ENCODE data around the gene QRICH2.
A peak's percentile ranks its signal among the peaks of the same experiment; 100 is the strongest.
"Not testable (repeated sequence)": the region's sequence is repeated elsewhere in the genome, so short reads cannot be mapped to it uniquely, and the experiment has no call there.

Gene QRICH2

GRCh38 chr17:76265624-76266243 is 42.3 kb downstream of the QRICH2 start:
- Histone ChIP-seq H3K27me3 (ENCODE audit: insufficient read depth, low read length) (no peaks in the 10 kb centered on the region), H3K79me2 (ENCODE audit: control insufficient read depth, insufficient read depth, low read length, unreplicated experiment) (peaks cover 43% of the 10 kb centered on the region), H3K4me1 (ENCODE audit: control insufficient read depth, insufficient read depth, low read length, unreplicated experiment) (peaks cover 30% of the 10 kb centered on the region), H3K4me3 (ENCODE audit: low read depth, low read length) (peak overlapping the region; percentile 84), H3K36me3 (ENCODE audit: insufficient read depth, low read length) (no peaks in the 10 kb centered on the region), H2AFZ (ENCODE audit: low read length, unreplicated experiment) (peak overlapping the region; percentile 1), H3K27ac (ENCODE audit: low read depth, low read length) (peak overlapping the region; percentile 79)

- Histone ChIP-seq H3K27ac (ENCODE audit: low read depth, low read length) (peak within 1 kb of the TSS; percentile 80), H3K4me3 (ENCODE audit: low read depth, low read length) (peak within 1 kb of the TSS; percentile 84), H3K27me3 (ENCODE audit: insufficient read depth, low read length) (no peaks in the 10 kb centered on the region), H3K79me2 (ENCODE audit: control insufficient read depth, insufficient read depth, low read length, unreplicated experiment) (peaks cover 43% of the 10 kb centered on the region), H3K36me3 (ENCODE audit: insufficient read depth, low read length) (no peaks in the 10 kb centered on the region), H2AFZ (ENCODE audit: low read length, unreplicated experiment) (peak within 1 kb of the TSS; percentile 77), H3K4me1 (ENCODE audit: control insufficient read depth, insufficient read depth, low read length, unreplicated experiment) (peaks cover 30% of the 10 kb centered on the region)
These were observed 43.1 kb downstream of the QRICH2 start, which contains the start of gene UBALD2 for GRCh38 chr17:76264755-76265623. TSS of gene UBALD2 (plus strand) at chr17:76265348. CDS start at chr17:76265506, 158 bp downstream.

GRCh38 chr17:76264425-76264754 is 43.7 kb downstream of the QRICH2 start:
- Histone ChIP-seq H3K27me3 (ENCODE audit: insufficient read depth, low read length) (no peaks in the 10 kb centered on the region), H3K27ac (ENCODE audit: low read depth, low read length) (peak overlapping the region; percentile 80), H3K36me3 (ENCODE audit: insufficient read depth, low read length) (no peaks in the 10 kb centered on the region), H3K4me3 (ENCODE audit: low read depth, low read length) (peak overlapping the region; percentile 66), H3K4me1 (ENCODE audit: control insufficient read depth, insufficient read depth, low read length, unreplicated experiment) (peaks cover 31% of the 10 kb centered on the region), H3K79me2 (ENCODE audit: control insufficient read depth, insufficient read depth, low read length, unreplicated experiment) (peaks cover 39% of the 10 kb centered on the region), H2AFZ (ENCODE audit: low read length, unreplicated experiment) (peak overlapping the region; percentile 77)

- no peaks in the 10 kb centered on the region for H3K36me3 ChIP-seq (ENCODE audit: insufficient read depth, low read length)
- H3K4me3 ChIP-seq (ENCODE audit: low read depth, low read length), result no peak overlapping the region
- H3K79me2 ChIP-seq (ENCODE audit: control insufficient read depth, insufficient read depth, low read length, unreplicated experiment), result peaks cover 34% of the 10 kb centered on the region
- no peaks in the 10 kb centered on the region for H3K27me3 ChIP-seq (ENCODE audit: insufficient read depth, low read length)
- H3K4me1 ChIP-seq (ENCODE audit: control insufficient read depth, insufficient read depth, low read length, unreplicated experiment), result peaks cover 30% of the 10 kb centered on the region
- H2AFZ ChIP-seq (ENCODE audit: low read length, unreplicated experiment), result peak overlapping the region; percentile 77
- H3K27ac ChIP-seq (ENCODE audit: low read depth, low read length), result peak overlapping the region; percentile 80
These were observed 44.2 kb downstream of the QRICH2 start for GRCh38 chr17:76263896-76264295.

GRCh38 chr17:76262732-76263344 is 45.2 kb downstream of the QRICH2 start:
- no peaks in the 10 kb centered on the region for H3K27me3 ChIP-seq (ENCODE audit: insufficient read depth, low read length)
- H3K4me3 ChIP-seq (ENCODE audit: low read depth, low read length), result no peak overlapping the region
- H3K27ac ChIP-seq (ENCODE audit: low read depth, low read length), result no peak overlapping the region
- peaks cover 20% of the 10 kb centered on the region for H3K4me1 ChIP-seq (ENCODE audit: control insufficient read depth, insufficient read depth, low read length, unreplicated experiment)
- no peak overlapping the region for H2AFZ ChIP-seq (ENCODE audit: low read length, unreplicated experiment)
- H3K36me3 ChIP-seq (ENCODE audit: insufficient read depth, low read length), result no peaks in the 10 kb centered on the region
- H3K79me2 ChIP-seq (ENCODE audit: control insufficient read depth, insufficient read depth, low read length, unreplicated experiment), result peaks cover 26% of the 10 kb centered on the region

GRCh38 chr17:76261421-76262215 is 46.5 kb downstream of the QRICH2 start:
- peaks cover 13% of the 10 kb centered on the region for H3K79me2 ChIP-seq (ENCODE audit: control insufficient read depth, insufficient read depth, low read length, unreplicated experiment)
- H2AFZ ChIP-seq (ENCODE audit: low read length, unreplicated experiment), result no peak overlapping the region
- no peaks in the 10 kb centered on the region for H3K27me3 ChIP-seq (ENCODE audit: insufficient read depth, low read length)
- H3K4me1 ChIP-seq (ENCODE audit: control insufficient read depth, insufficient read depth, low read length, unreplicated experiment), result peaks cover 10% of the 10 kb centered on the region
- H3K27ac ChIP-seq (ENCODE audit: low read depth, low read length), result no peak overlapping the region
- H3K4me3 ChIP-seq (ENCODE audit: low read depth, low read length), result no peak overlapping the region
- no peaks in the 10 kb centered on the region for H3K36me3 ChIP-seq (ENCODE audit: insufficient read depth, low read length)

- Histone ChIP-seq H3K36me3 (ENCODE audit: insufficient read depth, low read length) (no peaks in the 10 kb centered on the region), H3K4me1 (ENCODE audit: control insufficient read depth, insufficient read depth, low read length, unreplicated experiment) (peaks cover 9% of the 10 kb centered on the region), H3K4me3 (ENCODE audit: low read depth, low read length) (no peak overlapping the region), H3K79me2 (ENCODE audit: control insufficient read depth, insufficient read depth, low read length, unreplicated experiment) (peaks cover 4% of the 10 kb centered on the region), H3K27ac (ENCODE audit: low read depth, low read length) (no peak overlapping the region), H2AFZ (ENCODE audit: low read length, unreplicated experiment) (no peak overlapping the region), H3K27me3 (ENCODE audit: insufficient read depth, low read length) (no peaks in the 10 kb centered on the region)
These were observed 47.4 kb downstream of the QRICH2 start for GRCh38 chr17:76260669-76261068.

GRCh38 chr17:76260220-76260619 is 47.9 kb downstream of the QRICH2 start:
- H3K36me3 ChIP-seq (ENCODE audit: insufficient read depth, low read length), result no peaks in the 10 kb centered on the region
- no peak overlapping the region for H3K4me3 ChIP-seq (ENCODE audit: low read depth, low read length)
- no peaks in the 10 kb centered on the region for H3K27me3 ChIP-seq (ENCODE audit: insufficient read depth, low read length)
- H2AFZ ChIP-seq (ENCODE audit: low read length, unreplicated experiment), result no peak overlapping the region
- no peak overlapping the region for H3K27ac ChIP-seq (ENCODE audit: low read depth, low read length)
- H3K4me1 ChIP-seq (ENCODE audit: control insufficient read depth, insufficient read depth, low read length, unreplicated experiment), result peaks cover 9% of the 10 kb centered on the region
- H3K79me2 ChIP-seq (ENCODE audit: control insufficient read depth, insufficient read depth, low read length, unreplicated experiment), result no peaks in the 10 kb centered on the region

GRCh38 chr17:76256430-76257050 is 51.5 kb downstream of the QRICH2 start:
- H2AFZ ChIP-seq (ENCODE audit: low read length, unreplicated experiment); H3K27ac ChIP-seq (ENCODE audit: low read depth, low read length); H3K79me2 ChIP-seq (ENCODE audit: control insufficient read depth, insufficient read depth, low read length, unreplicated experiment); H3K27me3 ChIP-seq (ENCODE audit: insufficient read depth, low read length); H3K36me3 ChIP-seq (ENCODE audit: insufficient read depth, low read length); H3K4me3 ChIP-seq (ENCODE audit: low read depth, low read length): not testable (repeated sequence)
- H3K4me1 ChIP-seq (ENCODE audit: control insufficient read depth, insufficient read depth, low read length, unreplicated experiment), result peaks cover 21% of the 10 kb centered on the region
